Esophagus muscularis mucosa (tissue), 4 donors: ENCODE data around the gene FKTN. TPM values are rescaled to one million over a fixed set of nuclear protein-coding genes. Genes with fewer than 3 reads are reported as not detected.

Experiments
- DNase-seq: peaks from one replicate; pipeline ENCODE4 v3.0.0-alpha.2; 2017; ENCODE audit errors: extremely low spot score
- H3K27ac ChIP-seq, 4 donors: fragments of 200-600 bp; sonication (generic); replicated peaks in 1 of 4; 1 replicate in 3 of 4; 2 replicates in 1 of 4; pipeline ENCODE4 v1.5.1; 2016 to 2019; ENCODE audit warnings: mild to moderate bottlenecking in 1 of 4
- H3K27me3 ChIP-seq, 4 donors: fragments of 200-600 bp; sonication (generic); one replicate each; pipeline versions ENCODE4 v1.5.1 to v1.6.0; 2016 to 2019
- H3K36me3 ChIP-seq, 4 donors: fragments of 200-600 bp; sonication (generic); one replicate each; pipeline ENCODE4 v1.5.1; 2016 to 2019
- H3K4me1 ChIP-seq, 4 donors: fragments of 200-600 bp; sonication (generic); one replicate each; pipeline ENCODE4 v1.5.1; 2016 to 2019
- H3K4me3 ChIP-seq, 4 donors: fragments of 200-600 bp; sonication (generic); 1 replicate in 2 of 4; 2 replicates in 2 of 4; pipeline ENCODE4 v1.5.1; 2016 to 2019; ENCODE audit warnings: mild to moderate bottlenecking in 4 of 4, moderate library complexity in 1 of 4
- H3K9me3 ChIP-seq, 4 donors: fragments of 200-600 bp; sonication (generic); 1 replicate in 3 of 4; 2 replicates in 1 of 4; pipeline ENCODE4 v1.5.1; 2016 to 2019
- EP300 ChIP-seq: sonication (generic); formaldehyde crosslinking; IDR thresholded peaks from one replicate; pipeline ENCODE4 v1.6.1; 2017; ENCODE audit warnings: antibody characterized with exemption
- POLR2A ChIP-seq: fragments of 450-650 bp; IDR thresholded peaks from one replicate; pipeline ENCODE4 v1.6.1; 2017; ENCODE audit warnings: antibody characterized with exemption, moderate library complexity, mild to moderate bottlenecking, low read depth
- POLR2AphosphoS5 ChIP-seq, 2 donors: sonication (generic); formaldehyde crosslinking; IDR thresholded peaks; one replicate each; pipeline ENCODE4 v1.6.1; 2017; ENCODE audit warnings: antibody characterized with exemption in 2 of 2
- WGBS: methylation state at CpG from one replicate; pipeline ENCODE4 v1.1.5; 2018; 5-methylcytosine and 5-hydroxymethylcytosine counted together
- intact Hi-C: fragments of 100-400 bp; cut with DNase I; formaldehyde crosslinking; loops from one replicate; pipeline ENCODE4 v1.15.1; 2023
- total RNA-seq, 4 donors: library from RNA; depleted of rRNA; stranded (reverse); fragments of >200 nt; gene quantifications; one replicate each; pipeline versions ENCODE4 v1.1.0 to v1.2.1, GENCODE V29; 2016
- TF ChIP-seq, protein P1 (sequence below), 3 experiments: fragments of 200-600 bp in 2 of 3; fragments of 450-650 bp in 1 of 3; sonication (generic) in 2 of 3; IDR thresholded peaks; one replicate each; pipeline ENCODE4 v1.5.1; 2017 to 2019; ENCODE audit warnings: antibody characterized with exemption in 3 of 3, mild to moderate bottlenecking in 2 of 3, moderate library complexity in 1 of 3

The FKTN gene
- total RNA-seq, 4 donors from 2014 or later: 5.1 to 21.3 (median 14.7) TPM

DNA sequence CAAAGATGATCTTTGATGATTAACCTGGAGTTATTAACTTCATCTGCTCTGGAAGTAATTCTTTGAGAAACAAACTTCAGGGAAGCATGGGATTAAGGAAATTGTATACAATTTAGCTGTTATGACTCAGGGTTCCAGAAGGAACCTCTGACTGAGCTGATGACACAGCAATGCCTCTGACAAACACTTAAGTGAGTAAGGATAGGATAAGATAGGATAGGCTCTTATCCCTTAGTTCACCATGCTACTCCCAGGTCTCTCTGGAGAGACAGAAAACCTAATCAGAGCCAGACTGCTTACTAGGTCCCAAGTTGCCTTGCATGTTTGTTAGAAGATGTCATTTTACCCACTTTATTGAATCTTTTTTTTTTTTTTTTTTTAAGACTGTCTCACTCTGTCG lies 123.8 kb downstream of the FKTN start:
- Histone ChIP-seq H3K4me1 (no peaks in the 10 kb centered on the region), H3K36me3 (no peaks in the 10 kb centered on the region), H3K4me3 (no peak overlapping the region), H3K27me3 (no peaks in the 10 kb centered on the region), H3K27ac (no peak overlapping the region), H3K9me3 (no peaks in the 10 kb centered on the region)
- TF ChIP-seq POLR2A (no peak), EP300 (no peak), POLR2AphosphoS5 (IDR thresholded peaks at IDR 0.05) (no peak)
- TF ChIP-seq, protein P1, sequence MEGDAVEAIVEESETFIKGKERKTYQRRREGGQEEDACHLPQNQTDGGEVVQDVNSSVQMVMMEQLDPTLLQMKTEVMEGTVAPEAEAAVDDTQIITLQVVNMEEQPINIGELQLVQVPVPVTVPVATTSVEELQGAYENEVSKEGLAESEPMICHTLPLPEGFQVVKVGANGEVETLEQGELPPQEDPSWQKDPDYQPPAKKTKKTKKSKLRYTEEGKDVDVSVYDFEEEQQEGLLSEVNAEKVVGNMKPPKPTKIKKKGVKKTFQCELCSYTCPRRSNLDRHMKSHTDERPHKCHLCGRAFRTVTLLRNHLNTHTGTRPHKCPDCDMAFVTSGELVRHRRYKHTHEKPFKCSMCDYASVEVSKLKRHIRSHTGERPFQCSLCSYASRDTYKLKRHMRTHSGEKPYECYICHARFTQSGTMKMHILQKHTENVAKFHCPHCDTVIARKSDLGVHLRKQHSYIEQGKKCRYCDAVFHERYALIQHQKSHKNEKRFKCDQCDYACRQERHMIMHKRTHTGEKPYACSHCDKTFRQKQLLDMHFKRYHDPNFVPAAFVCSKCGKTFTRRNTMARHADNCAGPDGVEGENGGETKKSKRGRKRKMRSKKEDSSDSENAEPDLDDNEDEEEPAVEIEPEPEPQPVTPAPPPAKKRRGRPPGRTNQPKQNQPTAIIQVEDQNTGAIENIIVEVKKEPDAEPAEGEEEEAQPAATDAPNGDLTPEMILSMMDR (IDR thresholded peaks at IDR 0.05): no peak
- no peak for DNase-seq
- WGBS: 83% methylated on average over 1 of the region's 1 CpG
- intact Hi-C loops: no loop called here

DNA sequence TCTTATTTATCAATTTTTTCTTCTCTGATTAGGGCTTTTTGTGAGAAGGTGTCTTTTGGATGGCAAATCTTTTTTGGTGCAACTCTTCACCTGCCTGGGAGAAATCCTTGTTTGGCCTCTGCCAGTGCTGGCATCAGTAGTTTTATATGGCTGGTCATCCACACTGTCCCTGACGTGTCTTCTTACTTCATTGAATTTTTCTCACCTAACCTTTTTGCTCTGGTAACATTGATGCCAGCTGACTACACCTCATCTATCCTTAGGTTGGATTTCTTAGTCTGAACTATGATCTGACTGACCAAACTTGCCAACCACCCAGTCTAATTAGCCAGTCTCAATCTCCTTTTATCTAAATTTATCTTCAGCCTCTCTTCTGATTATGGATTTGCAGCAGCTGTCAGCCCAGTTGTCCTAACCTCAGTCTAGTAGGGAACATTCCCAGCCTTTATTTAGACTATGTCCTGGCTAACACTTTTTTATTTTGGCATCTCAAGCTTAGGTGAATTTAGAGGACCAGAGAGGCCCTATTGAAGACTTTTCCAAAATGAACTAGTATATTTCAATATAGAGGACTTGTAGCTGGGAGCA lies 125.9 kb downstream of the FKTN start:
- Histone ChIP-seq H3K27ac (no peak overlapping the region), H3K27me3 (no peaks in the 10 kb centered on the region), H3K4me3 (no peak overlapping the region), H3K9me3 (no peaks in the 10 kb centered on the region), H3K36me3 (no peaks in the 10 kb centered on the region), H3K4me1 (no peaks in the 10 kb centered on the region)
- intact Hi-C loops: no loop called here
- TF ChIP-seq, protein P1 (IDR thresholded peaks at IDR 0.05): no peak
- TF ChIP-seq EP300: no peak
- TF ChIP-seq POLR2AphosphoS5 (IDR thresholded peaks at IDR 0.05): no peak
- 81% methylated on average over 1 of the region's 1 CpG for WGBS
- DNase-seq: no peak

DNA sequence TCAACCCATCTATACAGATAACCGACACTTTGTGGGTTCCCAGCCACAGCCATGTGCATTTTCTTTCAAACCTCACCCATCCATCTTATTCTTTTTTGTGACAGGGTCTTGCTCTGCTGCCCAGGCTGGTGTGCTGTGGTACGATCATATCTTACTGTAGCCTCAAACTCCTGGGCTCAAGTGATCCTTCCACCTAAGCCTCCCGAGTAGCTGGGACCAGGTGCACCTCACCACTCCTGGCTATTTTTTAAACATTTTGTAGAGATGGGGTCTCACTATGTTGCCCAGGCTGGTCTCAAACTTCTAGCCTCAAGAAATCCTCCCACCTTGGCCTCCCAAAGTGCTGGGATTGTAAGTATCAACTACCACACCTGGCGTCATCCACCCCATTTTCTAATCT lies 129.0 kb downstream of the FKTN start:
- no peaks in the 10 kb centered on the region for H3K9me3 ChIP-seq
- TF ChIP-seq, protein P1 (IDR thresholded peaks at IDR 0.05): no peak
- TF ChIP-seq POLR2A (no peak), POLR2AphosphoS5 (IDR thresholded peaks at IDR 0.05) (no peak), EP300 (no peak)
- H3K27me3 ChIP-seq: peaks cover 0 to 10% (median 0%) of the 10 kb centered on the region in 4 donors
- DNase-seq: no peak
- no peak overlapping the region for H3K27ac ChIP-seq
- intact Hi-C loops: no loop called here
- no peaks in the 10 kb centered on the region for H3K36me3 ChIP-seq
- WGBS: 92% methylated on average over 4 of the region's 4 CpGs
- no peak overlapping the region for H3K4me3 ChIP-seq
- H3K4me1 ChIP-seq: no peaks in the 10 kb centered on the region

Other genes starting within 250 kb of the FKTN start
- gene FSD1L, start 110.1 kb upstream of the FKTN start, total RNA-seq: 1 to 10 TPM; 2.2 to 5.4 (median 2.6) TPM
- not detected for gene TAL2, start 104.3 kb downstream of the FKTN start, total RNA-seq
- 10 to 100 TPM in 2 of 4 donors, 1 to 10 TPM in 2; 8.0 to 15.1 (median 11.9) TPM for gene TMEM38B, start 136.4 kb downstream of the FKTN start, total RNA-seq